Measurements from ENCODE around the gene GOLGA6D.
"Not testable (repeated sequence)": the region's sequence is repeated elsewhere in the genome, so short reads cannot be mapped to it uniquely, and the experiment has no call there.

GOLGA6D gene

DNA sequence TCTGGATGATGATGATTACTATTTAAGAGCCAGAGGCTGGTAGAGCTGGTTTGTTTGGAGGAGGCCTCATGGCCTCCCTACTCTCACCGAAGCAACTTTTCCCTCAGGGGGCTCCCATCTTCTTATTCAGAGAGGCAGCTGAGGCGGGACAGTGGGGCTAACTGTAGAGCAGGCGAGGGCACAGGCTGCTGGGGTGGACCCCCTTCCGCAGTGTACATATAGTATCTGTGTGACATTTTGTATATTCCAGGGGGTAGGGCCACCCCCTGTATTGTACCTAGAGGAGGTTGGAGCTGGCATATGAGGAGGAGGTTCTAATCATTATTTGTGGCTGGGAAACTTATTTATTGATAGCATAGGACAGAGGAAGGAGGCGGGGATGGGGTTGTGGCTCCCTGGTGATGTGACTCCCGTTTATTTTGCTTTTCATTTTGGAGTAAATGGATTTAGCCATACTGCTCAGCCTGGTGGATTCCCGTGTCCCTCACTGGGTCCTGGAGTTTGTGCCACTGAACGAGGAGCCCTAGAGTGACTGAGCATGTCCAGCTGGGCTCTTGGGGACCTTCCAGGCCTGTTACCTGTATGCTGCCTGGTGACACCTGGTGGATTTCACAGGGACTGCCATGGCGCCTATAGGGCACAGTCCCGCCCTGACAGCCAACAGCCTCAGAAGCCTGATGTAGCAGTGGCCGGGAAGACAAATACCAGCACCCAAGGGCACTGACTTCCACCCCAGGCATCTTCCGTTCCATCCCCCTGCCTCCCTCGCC lies 16.1 kb downstream of the GOLGA6D start:
- DNase-seq (ENCODE audit: low read depth in 2 of 2), result not testable (repeated sequence)

DNA sequence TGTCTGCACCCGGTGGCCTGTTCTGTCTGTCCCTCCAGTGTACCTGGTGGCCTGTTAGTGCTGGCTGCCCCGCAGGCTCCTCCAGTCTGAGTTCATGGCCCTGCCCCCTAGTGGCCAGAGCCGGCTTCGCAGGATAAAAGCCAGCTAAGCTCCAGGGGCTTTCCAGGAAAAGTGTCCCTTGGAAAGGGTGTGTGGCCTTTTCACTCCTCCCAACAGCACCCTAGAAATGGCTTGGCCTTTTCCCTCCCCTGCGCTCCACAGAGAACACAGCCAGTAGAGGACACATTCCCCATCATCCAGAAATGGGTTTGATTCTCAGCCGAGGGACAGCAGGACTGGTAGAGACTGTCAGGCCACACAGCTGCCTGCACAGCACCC lies 16.7 kb downstream of the GOLGA6D start:
- H3K4me3 ChIP-seq (replicated peaks in 1 of 2; ENCODE audit: low read depth in 2 of 2, low read length in 2 of 2); DNase-seq (ENCODE audit: low read depth in 2 of 2): not testable (repeated sequence)
- TF ChIP-seq, protein P1, sequence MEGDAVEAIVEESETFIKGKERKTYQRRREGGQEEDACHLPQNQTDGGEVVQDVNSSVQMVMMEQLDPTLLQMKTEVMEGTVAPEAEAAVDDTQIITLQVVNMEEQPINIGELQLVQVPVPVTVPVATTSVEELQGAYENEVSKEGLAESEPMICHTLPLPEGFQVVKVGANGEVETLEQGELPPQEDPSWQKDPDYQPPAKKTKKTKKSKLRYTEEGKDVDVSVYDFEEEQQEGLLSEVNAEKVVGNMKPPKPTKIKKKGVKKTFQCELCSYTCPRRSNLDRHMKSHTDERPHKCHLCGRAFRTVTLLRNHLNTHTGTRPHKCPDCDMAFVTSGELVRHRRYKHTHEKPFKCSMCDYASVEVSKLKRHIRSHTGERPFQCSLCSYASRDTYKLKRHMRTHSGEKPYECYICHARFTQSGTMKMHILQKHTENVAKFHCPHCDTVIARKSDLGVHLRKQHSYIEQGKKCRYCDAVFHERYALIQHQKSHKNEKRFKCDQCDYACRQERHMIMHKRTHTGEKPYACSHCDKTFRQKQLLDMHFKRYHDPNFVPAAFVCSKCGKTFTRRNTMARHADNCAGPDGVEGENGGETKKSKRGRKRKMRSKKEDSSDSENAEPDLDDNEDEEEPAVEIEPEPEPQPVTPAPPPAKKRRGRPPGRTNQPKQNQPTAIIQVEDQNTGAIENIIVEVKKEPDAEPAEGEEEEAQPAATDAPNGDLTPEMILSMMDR (IDR thresholded peaks at IDR 0.05; ENCODE audit: low read depth, low read length), result peak; percentile 26

More for the DNA sequence above, 16.1 kb downstream of the GOLGA6D start:
- H3K4me3 ChIP-seq (replicated peaks in 1 of 2; ENCODE audit: low read depth in 2 of 2, low read length in 2 of 2), result not testable (repeated sequence)

DNA sequence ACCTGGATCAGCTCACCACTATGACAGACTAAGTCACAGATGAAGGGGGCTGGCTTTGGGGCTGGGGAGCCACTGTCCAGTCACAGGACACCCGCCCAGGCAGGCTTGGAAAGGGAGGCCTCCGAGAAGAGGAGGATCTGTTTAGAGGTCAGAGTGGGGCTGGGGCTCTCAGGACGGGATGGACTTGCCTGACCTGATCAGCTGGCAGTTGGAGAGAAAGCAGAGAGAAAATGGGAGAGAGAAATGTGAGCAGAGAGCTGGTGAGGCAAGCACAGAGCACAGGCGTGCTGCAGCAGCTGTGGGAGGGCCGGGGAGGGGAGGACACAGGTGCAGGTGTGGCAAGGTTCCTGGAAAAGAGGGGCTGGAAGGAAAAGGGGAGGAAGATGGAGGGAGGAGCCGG lies 17.4 kb downstream of the GOLGA6D start:
- not testable (repeated sequence) for H3K4me3 ChIP-seq (replicated peaks in 1 of 2; ENCODE audit: low read depth in 2 of 2, low read length in 2 of 2)

DNA sequence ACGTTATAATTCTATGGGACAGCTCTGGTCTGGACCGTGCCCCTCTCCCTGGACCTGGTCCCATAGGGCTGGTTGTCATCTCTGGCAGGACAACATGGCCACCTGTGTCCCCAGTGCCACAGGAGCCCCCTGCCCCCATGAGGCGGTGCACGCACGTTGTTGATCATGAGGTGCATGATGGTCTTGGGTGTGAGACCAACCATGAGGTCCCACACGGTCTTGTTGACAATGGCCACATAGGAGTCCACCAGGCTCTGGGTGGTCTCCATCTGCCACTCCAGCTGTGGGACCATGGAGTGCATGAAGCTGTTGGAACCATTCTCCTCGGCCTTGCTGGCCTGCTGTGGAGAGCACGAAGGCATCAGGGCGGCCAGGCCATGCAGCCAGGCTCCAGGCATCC lies 19.7 kb downstream of the GOLGA6D start:
- no peak for DNase-seq (ENCODE audit: low read depth in 2 of 2)
- no peak overlapping the region for H3K4me3 ChIP-seq (replicated peaks in 1 of 2; ENCODE audit: low read depth in 2 of 2, low read length in 2 of 2)
- TF ChIP-seq, protein P1 (IDR thresholded peaks at IDR 0.05; ENCODE audit: low read depth, low read length), result no peak

More for the DNA sequence above, 17.4 kb downstream of the GOLGA6D start:
- DNase-seq (ENCODE audit: low read depth in 2 of 2), result not testable (repeated sequence)

DNA sequence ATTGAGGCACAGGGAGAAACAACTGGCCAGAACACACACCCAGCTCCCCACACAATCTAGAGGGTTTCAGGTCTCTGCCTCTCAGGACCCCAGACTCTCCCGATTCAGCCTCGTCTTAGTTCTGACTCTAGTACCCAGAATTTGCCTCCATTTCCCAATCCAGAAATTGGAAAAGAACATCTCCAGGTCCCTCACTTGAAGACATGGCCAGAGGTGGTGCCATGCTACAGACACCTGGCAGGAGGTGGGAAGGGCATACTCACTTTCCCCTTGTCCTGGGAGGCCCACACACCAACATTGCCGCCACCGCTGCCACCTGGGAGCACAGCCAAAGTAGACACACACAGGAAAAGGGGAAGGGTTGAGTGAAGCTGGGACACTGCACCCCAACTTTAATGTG lies 20.1 kb downstream of the GOLGA6D start:
- not testable (repeated sequence) for H3K4me3 ChIP-seq (replicated peaks in 1 of 2; ENCODE audit: low read depth in 2 of 2, low read length in 2 of 2); DNase-seq (ENCODE audit: low read depth in 2 of 2)

DNA sequence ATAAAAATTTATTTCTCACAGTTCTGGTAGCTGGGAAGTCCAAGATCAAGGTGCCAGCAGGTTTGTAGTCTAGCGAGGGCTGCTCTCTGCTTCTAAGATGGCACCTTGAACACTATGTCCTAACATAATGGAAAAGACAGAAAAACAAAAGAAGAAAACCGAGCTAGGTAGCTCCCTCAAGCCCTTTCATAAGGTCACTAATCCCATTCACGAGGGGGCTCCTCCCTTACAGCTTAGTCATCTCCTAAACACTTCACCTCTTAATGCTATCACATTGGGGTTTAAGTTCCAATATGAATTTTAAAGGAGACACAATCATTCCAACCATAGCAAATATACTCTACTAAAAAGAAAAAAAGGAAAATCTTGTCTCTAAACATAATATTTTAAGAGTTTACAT lies 23.6 kb downstream of the GOLGA6D start:
- no peak for DNase-seq (ENCODE audit: low read depth in 2 of 2)
- no peak overlapping the region for H3K4me3 ChIP-seq (replicated peaks in 1 of 2; ENCODE audit: low read depth in 2 of 2, low read length in 2 of 2)
- TF ChIP-seq, protein P1 (IDR thresholded peaks at IDR 0.05; ENCODE audit: low read depth, low read length), result no peak

DNA sequence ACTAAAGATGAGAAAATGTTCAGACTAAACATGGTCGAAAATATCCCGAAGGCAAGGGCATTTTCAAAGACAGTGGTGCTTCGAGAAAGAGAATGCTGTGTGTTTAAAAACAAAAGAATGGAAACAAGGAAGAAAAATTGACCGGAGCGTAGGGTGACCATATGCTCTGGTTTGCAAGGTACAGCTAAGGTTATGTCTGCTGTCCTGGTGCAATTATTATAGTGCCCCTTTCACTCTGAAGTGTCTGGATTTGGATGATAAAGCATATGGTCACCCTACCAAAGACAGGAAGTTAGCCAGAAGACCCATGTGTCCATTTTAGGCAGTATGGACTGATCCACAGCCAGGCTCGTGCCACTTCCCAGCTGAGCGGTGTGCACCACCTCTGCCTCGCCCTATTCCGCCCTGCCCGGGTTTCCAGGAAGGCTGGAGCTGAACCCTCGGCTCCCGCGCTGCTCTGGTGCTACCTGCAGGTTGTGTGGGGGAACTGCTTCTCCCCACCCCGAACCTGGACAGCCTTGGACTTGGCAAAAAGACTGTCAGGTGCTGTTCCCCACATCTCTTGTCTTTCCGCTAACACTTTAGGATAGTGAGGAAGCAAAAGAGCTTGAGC lies 25.2 kb downstream of the GOLGA6D start:
- H3K4me3 ChIP-seq (replicated peaks in 1 of 2; ENCODE audit: low read depth in 2 of 2, low read length in 2 of 2), result no peak overlapping the region
- peak; percentile 16 to 38 for DNase-seq (ENCODE audit: low read depth in 2 of 2)

DNA sequence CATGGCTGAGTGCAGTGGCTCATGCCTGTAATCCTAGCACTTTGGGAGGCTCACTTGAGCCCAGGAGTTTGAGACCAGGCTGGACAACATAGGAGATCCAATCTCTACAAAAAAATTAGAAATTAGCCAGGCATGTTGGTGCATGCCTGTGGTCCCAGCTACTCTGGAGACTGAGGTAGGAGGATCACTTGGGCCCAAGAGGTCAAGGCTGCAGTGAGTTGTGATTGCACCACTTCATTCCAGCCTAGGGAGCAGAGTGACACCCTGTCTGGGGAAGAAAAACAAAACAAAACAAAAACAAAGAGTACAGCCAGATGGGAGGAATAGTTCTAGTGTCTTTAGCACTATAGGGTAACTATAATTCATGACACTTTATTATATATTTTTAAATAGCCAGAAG lies 27.1 kb downstream of the GOLGA6D start:
- peak; percentile 10 to 54 for DNase-seq (ENCODE audit: low read depth in 2 of 2)
- TF ChIP-seq, protein P1 (IDR thresholded peaks at IDR 0.05; ENCODE audit: low read depth, low read length), result no peak
- H3K4me3 ChIP-seq (replicated peaks in 1 of 2; ENCODE audit: low read depth in 2 of 2, low read length in 2 of 2), result no peak overlapping the region

More for the DNA sequence above, 25.2 kb downstream of the GOLGA6D start:
- TF ChIP-seq, protein P1 (IDR thresholded peaks at IDR 0.05; ENCODE audit: low read depth, low read length), result peak; percentile 65

DNA sequence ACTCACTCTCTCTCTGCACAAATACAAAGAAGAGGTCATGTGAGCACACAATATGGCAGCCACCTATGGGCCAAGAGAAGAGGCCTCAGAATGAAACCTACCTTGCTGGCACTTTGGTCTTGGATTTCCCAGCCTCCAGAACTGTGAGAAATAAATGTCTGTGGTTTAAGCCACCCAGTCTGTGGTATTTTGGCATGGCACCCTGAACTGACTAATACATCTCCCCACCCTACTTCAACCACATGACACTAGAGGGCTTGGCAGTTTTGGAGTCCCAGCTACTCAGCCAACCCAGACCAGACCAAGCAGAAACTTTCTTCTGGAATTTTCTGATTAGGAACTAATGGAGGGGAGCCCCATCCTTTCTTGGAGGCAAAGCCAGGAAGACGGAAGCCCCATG lies 29.9 kb downstream of the GOLGA6D start:
- peak; percentile 45 to 56 for DNase-seq (ENCODE audit: low read depth in 2 of 2)

More for the DNA sequence above, 29.9 kb downstream of the GOLGA6D start:
- H3K4me3 ChIP-seq (replicated peaks in 1 of 2; ENCODE audit: low read depth in 2 of 2, low read length in 2 of 2), result not testable (repeated sequence)

Measured in cardiac fibroblast (primary cell).